Activated T-cell treated with anti-CD3 and anti-CD28 coated beads, Interleukin-2, amount 50 U/mL, for 24 hours (primary cell): Measurements from ENCODE around the gene MBL2.

ENCODE experiments used
- DNase-seq: peaks from one replicate; pipeline ENCODE4 v3.0.0-alpha.2; 2020
- H3K27ac Mint-ChIP-seq: 2 replicates; pipeline ENCODE4 v1.8.0; 2020; ENCODE audit warnings: mild to moderate bottlenecking, mixed read lengths
- H3K27me3 Mint-ChIP-seq: 2 replicates; pipeline ENCODE4 v1.8.0; 2020; ENCODE audit warnings: mixed read lengths
- H3K36me3 Mint-ChIP-seq: 2 replicates; pipeline ENCODE4 v1.8.0; 2020; ENCODE audit warnings: low read depth, mixed read lengths
- H3K4me1 Mint-ChIP-seq: 2 replicates; pipeline ENCODE4 v1.8.0; 2020; ENCODE audit warnings: low read depth, mixed read lengths
- H3K4me3 Mint-ChIP-seq: 2 replicates; pipeline ENCODE4 v1.8.0; 2020; ENCODE audit warnings: mild to moderate bottlenecking, moderate library complexity, mixed read lengths
- H3K9me3 Mint-ChIP-seq: 2 replicates; pipeline ENCODE4 v1.8.0; 2020; ENCODE audit warnings: mixed read lengths

Gene MBL2

GRCh38 chr10:52740155-52740549, 32.4 kb downstream of the MBL2 start:
- H3K4me3 Mint-ChIP-seq, result no peak overlapping the region
- H3K4me1 Mint-ChIP-seq, result no peaks in the 10 kb centered on the region

GRCh38 chr10:52739380-52740154, 33.0 kb downstream of the MBL2 start:
- Mint-ChIP-seq H3K4me1 (no peaks in the 10 kb centered on the region), H3K27ac (no peak overlapping the region), H3K36me3 (no peaks in the 10 kb centered on the region), H3K4me3 (no peak overlapping the region), H3K27me3 (no peaks in the 10 kb centered on the region), H3K9me3 (no peaks in the 10 kb centered on the region)
- no peak for DNase-seq

More at GRCh38 chr10:52740155-52740549, 32.4 kb downstream of the MBL2 start:
- H3K36me3 Mint-ChIP-seq, result no peaks in the 10 kb centered on the region
- H3K27ac Mint-ChIP-seq, result no peak overlapping the region
- DNase-seq, result no peak
- no peaks in the 10 kb centered on the region for H3K9me3 Mint-ChIP-seq
- H3K27me3 Mint-ChIP-seq, result no peaks in the 10 kb centered on the region

- no peak for DNase-seq
- Mint-ChIP-seq H3K36me3 (no peaks in the 10 kb centered on the region), H3K27ac (no peak overlapping the region), H3K9me3 (no peaks in the 10 kb centered on the region), H3K4me3 (no peak overlapping the region), H3K27me3 (no peaks in the 10 kb centered on the region), H3K4me1 (no peaks in the 10 kb centered on the region)
Measured at GRCh38 chr10:52738951-52739350, 33.6 kb downstream of the MBL2 start.

- H3K4me3 Mint-ChIP-seq, result no peak overlapping the region
- H3K9me3 Mint-ChIP-seq, result peaks cover 6% of the 10 kb centered on the region
- no peaks in the 10 kb centered on the region for H3K36me3 Mint-ChIP-seq
- H3K27ac Mint-ChIP-seq, result no peak overlapping the region
- no peaks in the 10 kb centered on the region for H3K4me1 Mint-ChIP-seq
- H3K27me3 Mint-ChIP-seq, result no peaks in the 10 kb centered on the region
- DNase-seq, result no peak
Measured at GRCh38 chr10:52729271-52730104, 43.1 kb downstream of the MBL2 start.

- H3K27me3 Mint-ChIP-seq, result no peaks in the 10 kb centered on the region
- peaks cover 7% of the 10 kb centered on the region for H3K9me3 Mint-ChIP-seq
- H3K4me3 Mint-ChIP-seq, result no peak overlapping the region
- H3K4me1 Mint-ChIP-seq, result no peaks in the 10 kb centered on the region
- no peaks in the 10 kb centered on the region for H3K36me3 Mint-ChIP-seq
- no peak for DNase-seq
- H3K27ac Mint-ChIP-seq, result no peak overlapping the region
Measured at GRCh38 chr10:52720018-52720417, 52.6 kb downstream of the MBL2 start.
